Astrocyte (in vitro differentiated cells and primary cell): Measurements from ENCODE around the gene ALPG. TPM values are rescaled to one million over a fixed set of nuclear protein-coding genes. Genes with fewer than 3 reads are reported as not detected.
A peak's percentile ranks its signal among the peaks of the same experiment; 100 is the strongest.

ENCODE experiments used
- DNase-seq: peaks from one replicate; pipeline ENCODE4 v3.0.0-alpha.2; 2010; ENCODE audit warnings: low read depth
- FAIRE-seq: peaks from 2 replicates; lab custom pipeline; 2011; peaks lifted over from hg19 to GRCh38; lab: Jason Lieb, UNC
- H2AFZ ChIP-seq: 2 replicates; pipeline ENCODE4 v1.6.0; 2012; ENCODE audit warnings: low read depth, low read length, inconsistent platforms
- H3K27ac ChIP-seq: 2 replicates; pipeline ENCODE4 v1.5.1; 2011; ENCODE audit warnings: low read depth, low read length, inconsistent platforms
- H3K27me3 ChIP-seq: 2 replicates; pipeline ENCODE4 v1.6.0; 2011; ENCODE audit warnings: low read length, inconsistent platforms; ENCODE audit not compliant: insufficient read depth
- H3K36me3 ChIP-seq: 2 replicates; pipeline ENCODE4 v1.5.1; 2011; ENCODE audit warnings: low read length, inconsistent platforms; ENCODE audit not compliant: insufficient read depth
- H3K4me1 ChIP-seq: 2 replicates; pipeline ENCODE4 v1.5.1; 2011; ENCODE audit warnings: low read length, inconsistent platforms; ENCODE audit not compliant: insufficient read depth
- H3K4me2 ChIP-seq: 2 replicates; pipeline ENCODE4 v1.6.0; 2012; ENCODE audit warnings: low read length, inconsistent platforms
- H3K4me3 ChIP-seq: 2 replicates; pipeline ENCODE4 v1.5.1; 2011; ENCODE audit warnings: low read depth, mild to moderate bottlenecking, low read length, inconsistent platforms; ENCODE audit not compliant: insufficient read depth
- H3K79me2 ChIP-seq: 2 replicates; pipeline ENCODE4 v1.6.0; 2012; ENCODE audit warnings: mild to moderate bottlenecking, low read length, inconsistent platforms; ENCODE audit not compliant: insufficient read depth
- H3K9ac ChIP-seq: 2 replicates; pipeline ENCODE4 v1.6.0; 2012; ENCODE audit warnings: mild to moderate bottlenecking, low read length, inconsistent platforms
- H3K9me3 ChIP-seq: 2 replicates; pipeline ENCODE4 v1.5.1; 2012; ENCODE audit warnings: low read depth, mild to moderate bottlenecking, low read length, inconsistent platforms; ENCODE audit not compliant: insufficient read depth
- H4K20me1 ChIP-seq: 2 replicates; pipeline ENCODE4 v1.6.0; 2012; ENCODE audit warnings: low read length, inconsistent platforms; ENCODE audit not compliant: insufficient read depth
- H3K27ac Mint-ChIP-seq: one replicate; pipeline ENCODE4 v1.8.0; 2021; ENCODE audit warnings: mild to moderate bottlenecking, mixed read lengths; ENCODE audit not compliant: unreplicated experiment
- H3K27me3 Mint-ChIP-seq: one replicate; pipeline ENCODE4 v1.8.0; 2021; ENCODE audit warnings: low read depth, mixed read lengths; ENCODE audit not compliant: unreplicated experiment
- H3K36me3 Mint-ChIP-seq: one replicate; pipeline ENCODE4 v1.8.0; 2021; ENCODE audit warnings: low read depth, mixed read lengths; ENCODE audit not compliant: unreplicated experiment
- H3K4me1 Mint-ChIP-seq: one replicate; pipeline ENCODE4 v1.8.0; 2021; ENCODE audit warnings: low read depth, mixed read lengths; ENCODE audit not compliant: unreplicated experiment
- H3K4me3 Mint-ChIP-seq: one replicate; pipeline ENCODE4 v1.8.0; 2021; ENCODE audit warnings: mild to moderate bottlenecking, moderate library complexity, mixed read lengths; ENCODE audit not compliant: unreplicated experiment
- H3K9me3 Mint-ChIP-seq: one replicate; pipeline ENCODE4 v1.8.0; 2021; ENCODE audit warnings: mild to moderate bottlenecking, mixed read lengths; ENCODE audit not compliant: unreplicated experiment
- CTCF ChIP-seq: IDR thresholded peaks from 2 replicates; pipeline ENCODE4 v1.5.1; 2011; ENCODE audit warnings: low read depth, mild to moderate bottlenecking, inconsistent platforms, low read length, moderate library complexity; ENCODE audit not compliant: insufficient read depth
- EZH2 ChIP-seq: IDR thresholded peaks from 2 replicates; pipeline ENCODE4 v1.6.1; 2012; ENCODE audit warnings: mild to moderate bottlenecking, low read length, inconsistent platforms; ENCODE audit not compliant: insufficient read depth
- total RNA-seq: library from RNA; stranded (reverse); gene quantifications from 2 replicates; pipeline ENCODE4 v1.2.1, GENCODE V29; 2021

Gene ALPG
- total RNA-seq, 1 donor from 2014 or later, result 0.27 TPM

- FAIRE-seq (no peak), DNase-seq (peak; percentile 42)
- no peak overlapping the region for H3K27ac ChIP-seq
- Mint-ChIP-seq H3K9me3 (peaks cover 12% of the 10 kb centered on the region), H3K27ac (no peak overlapping the region), H3K27me3 (peaks cover 77% of the 10 kb centered on the region), H3K36me3 (no peaks in the 10 kb centered on the region), H3K4me1 (no peaks in the 10 kb centered on the region), H3K4me3 (peak overlapping the region; percentile 54)
- no peaks in the 10 kb centered on the region for H3K79me2 ChIP-seq
- H2AFZ ChIP-seq, result peak overlapping the region; percentile 41
- peak overlapping the region; percentile 74 for H3K4me2 ChIP-seq
- H3K4me1 ChIP-seq, result no peaks in the 10 kb centered on the region
- H3K4me3 ChIP-seq, result no peak overlapping the region
- H4K20me1 ChIP-seq, result no peaks in the 10 kb centered on the region
- peaks cover 53% of the 10 kb centered on the region for H3K27me3 ChIP-seq
- H3K9me3 ChIP-seq, result peaks cover 16% of the 10 kb centered on the region
- H3K36me3 ChIP-seq, result no peaks in the 10 kb centered on the region
- no peak overlapping the region for H3K9ac ChIP-seq
- peak; percentile 25 for TF ChIP-seq EZH2
- TF ChIP-seq CTCF, result no peak
These were observed 12.0 kb downstream of the ALPG start for GRCh38 chr2:232418466-232419244.

GRCh38 chr2:232419245-232420072 is 12.8 kb downstream of the ALPG start:
- no peaks in the 10 kb centered on the region for H3K4me1 ChIP-seq
- FAIRE-seq (no peak), DNase-seq (no peak)
- Mint-ChIP-seq H3K4me1 (no peaks in the 10 kb centered on the region), H3K9me3 (peaks cover 12% of the 10 kb centered on the region), H3K27me3 (peaks cover 78% of the 10 kb centered on the region), H3K27ac (no peak overlapping the region), H3K36me3 (no peaks in the 10 kb centered on the region), H3K4me3 (no peak overlapping the region)
- TF ChIP-seq EZH2 (peak; percentile 65), CTCF (no peak)
- peaks cover 16% of the 10 kb centered on the region for H3K9me3 ChIP-seq
- H3K4me2 ChIP-seq, result peak overlapping the region; percentile 74
- no peak overlapping the region for H3K4me3 ChIP-seq
- no peak overlapping the region for H3K27ac ChIP-seq
- H4K20me1 ChIP-seq, result no peaks in the 10 kb centered on the region
- no peak overlapping the region for H3K9ac ChIP-seq
- peak overlapping the region; percentile 41 for H2AFZ ChIP-seq
- peaks cover 60% of the 10 kb centered on the region for H3K27me3 ChIP-seq
- H3K79me2 ChIP-seq, result no peaks in the 10 kb centered on the region
- no peaks in the 10 kb centered on the region for H3K36me3 ChIP-seq
